ENCODE data around the gene CBX4.
"Not testable (repeated sequence)": the region's sequence is repeated elsewhere in the genome, so short reads cannot be mapped to it uniquely, and the experiment has no call there.

The CBX4 gene

GRCh38 chr17:79859676-79860615, 20.7 kb upstream of the CBX4 start:
- DNase-seq: no peak

GRCh38 chr17:79857095-79857494, 17.9 kb upstream of the CBX4 start:
- no peak for DNase-seq

GRCh38 chr17:79855331-79856124, 16.3 kb upstream of the CBX4 start:
- no peak for DNase-seq

GRCh38 chr17:79854080-79855060, 15.1 kb upstream of the CBX4 start:
- DNase-seq: no peak

- not testable (repeated sequence) for DNase-seq
Observed at GRCh38 chr17:79853168-79853567, 13.9 kb upstream of the CBX4 start.

GRCh38 chr17:79852748-79853147, 13.5 kb upstream of the CBX4 start:
- no peak for DNase-seq

GRCh38 chr17:79851461-79851817, 12.2 kb upstream of the CBX4 start:
- DNase-seq: no peak

- no peak for DNase-seq
Observed at GRCh38 chr17:79850571-79851460, 11.6 kb upstream of the CBX4 start.

- DNase-seq: no peak
Observed at GRCh38 chr17:79849953-79850352, 10.7 kb upstream of the CBX4 start.

- no peak for DNase-seq
Observed at GRCh38 chr17:79848370-79848766, 9.1 kb upstream of the CBX4 start.

GRCh38 chr17:79847698-79848369, 8.6 kb upstream of the CBX4 start:
- DNase-seq: no peak

GRCh38 chr17:79845601-79845949, 6.3 kb upstream of the CBX4 start:
- no peak for DNase-seq

GRCh38 chr17:79844869-79845600, 5.8 kb upstream of the CBX4 start:
- DNase-seq: peak; percentile 36

GRCh38 chr17:79843816-79844800, 4.9 kb upstream of the CBX4 start:
- DNase-seq: no peak

GRCh38 chr17:79843474-79843815, 4.2 kb upstream of the CBX4 start:
- DNase-seq: no peak

- DNase-seq: no peak
Observed at GRCh38 chr17:79842656-79843473, 3.6 kb upstream of the CBX4 start.

- DNase-seq: no peak
Observed at GRCh38 chr17:79842136-79842655, 3.0 kb upstream of the CBX4 start.
